ENCODE results near the gene KIR3DL2.
"Not testable (repeated sequence)": the region's sequence is repeated elsewhere in the genome, so short reads cannot be mapped to it uniquely, and the experiment has no call there.

GRCh38 chr19:54859421-54859820 is 9.2 kb downstream of the KIR3DL2 start:
- TF ChIP-seq CTCF (conservative IDR thresholded peaks at IDR 0.05; ENCODE audit: low read length); EZH2phosphoT487 (IDR thresholded peaks at IDR 0.05; ENCODE audit: borderline replicate concordance): not testable (repeated sequence)
